ENCODE results near the gene PEAK1.

The PEAK1 gene

DNA sequence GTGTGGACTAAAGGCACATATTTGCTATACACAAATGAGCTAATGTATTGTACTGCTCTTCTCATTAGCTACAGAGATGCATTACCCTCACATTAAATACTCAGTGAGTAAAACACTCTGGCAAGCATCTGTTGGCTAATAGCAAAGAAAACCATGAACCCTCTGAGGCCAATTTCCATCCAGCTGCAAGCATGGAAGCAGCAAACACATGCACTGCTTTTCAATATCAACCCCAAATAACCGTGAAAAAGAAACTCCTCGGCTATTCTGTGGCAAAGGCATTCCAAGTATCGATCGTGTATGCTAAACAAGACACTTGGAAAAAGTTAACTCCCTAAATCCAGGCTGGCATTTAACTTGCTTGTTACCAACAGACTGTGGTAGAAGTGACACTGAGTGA is 67.0 kb downstream of the PEAK1 start:
- no peak for DNase-seq (ENCODE audit: low read depth)
- no peak for TF ChIP-seq CTCF (IDR thresholded peaks at IDR 0.05; ENCODE audit: insufficient read depth, low read depth, low read length, missing control alignments)
- no peak overlapping the region for H3K4me3 ChIP-seq (ENCODE audit: low read length)

- no peak for DNase-seq (ENCODE audit: low read depth)
- no peak for TF ChIP-seq CTCF (IDR thresholded peaks at IDR 0.05; ENCODE audit: insufficient read depth, low read depth, low read length, missing control alignments)
- H3K4me3 ChIP-seq (ENCODE audit: low read length), result no peak overlapping the region
Measured at GRCh38 chr15:77350792-77351191, 69.1 kb downstream of the PEAK1 start.

DNA sequence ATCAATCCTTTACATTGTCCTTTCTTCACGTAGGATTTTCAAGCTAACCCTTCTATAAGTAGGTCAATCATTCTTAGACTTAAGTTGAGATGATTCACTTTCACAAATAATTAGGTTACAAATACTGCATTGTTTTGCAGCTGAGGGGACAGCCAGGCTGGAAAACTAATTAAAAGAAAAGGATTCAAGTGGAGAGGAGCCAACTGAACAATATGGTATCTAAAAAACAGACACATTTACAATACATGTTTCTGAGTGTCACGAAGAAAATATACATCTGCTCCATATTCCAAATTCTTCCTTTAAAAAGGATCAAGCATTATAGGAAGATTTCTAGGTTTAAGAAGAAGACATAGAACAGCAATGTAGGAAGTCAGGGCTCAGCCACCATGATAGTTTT is 70.2 kb downstream of the PEAK1 start:
- H3K4me3 ChIP-seq (ENCODE audit: low read length), result no peak overlapping the region
- TF ChIP-seq CTCF (IDR thresholded peaks at IDR 0.05; ENCODE audit: insufficient read depth, low read depth, low read length, missing control alignments), result no peak
- no peak for DNase-seq (ENCODE audit: low read depth)

DNA sequence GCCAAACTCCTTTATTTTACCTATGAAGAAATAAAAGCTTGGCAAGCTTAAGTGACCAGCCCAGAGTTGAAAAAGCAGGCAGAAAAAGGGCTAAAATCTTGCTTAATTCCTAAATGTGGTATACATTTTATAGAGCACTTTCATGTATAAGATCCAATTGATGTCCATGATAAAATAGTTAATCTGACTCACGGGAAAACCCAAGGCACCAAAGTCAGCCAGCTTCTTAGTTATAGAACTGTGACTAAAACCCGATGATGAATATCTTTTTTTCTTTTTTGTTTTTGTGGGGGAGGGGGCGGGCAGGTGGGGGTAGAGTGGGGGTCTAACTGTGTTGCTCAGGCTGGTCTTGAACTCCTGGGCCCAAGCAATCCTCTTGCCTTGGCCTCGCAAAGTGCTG is 71.4 kb downstream of the PEAK1 start:
- TF ChIP-seq CTCF (IDR thresholded peaks at IDR 0.05; ENCODE audit: insufficient read depth, low read depth, low read length, missing control alignments), result no peak
- no peak overlapping the region for H3K4me3 ChIP-seq (ENCODE audit: low read length)
- DNase-seq (ENCODE audit: low read depth), result no peak

DNA sequence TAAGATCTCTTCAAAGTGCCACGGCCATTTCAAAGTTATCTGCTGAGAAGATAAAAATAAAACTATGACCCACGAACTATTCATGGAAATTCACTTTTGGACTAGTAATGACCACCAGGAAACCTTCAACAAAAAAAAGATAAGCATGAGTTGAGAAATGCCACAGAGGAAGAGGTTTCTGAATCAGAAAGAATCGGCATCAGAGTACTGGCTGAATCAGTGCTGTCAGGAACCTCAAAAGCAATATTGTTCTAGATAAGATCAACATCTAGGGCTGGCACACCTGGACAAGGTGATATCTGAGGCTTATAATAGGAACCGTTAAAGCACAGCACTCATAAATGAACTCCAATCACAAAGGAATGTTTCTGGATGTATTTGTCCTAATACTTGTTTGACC is 72.7 kb downstream of the PEAK1 start:
- no peak for DNase-seq (ENCODE audit: low read depth)
- no peak for TF ChIP-seq CTCF (IDR thresholded peaks at IDR 0.05; ENCODE audit: insufficient read depth, low read depth, low read length, missing control alignments)
- no peak overlapping the region for H3K4me3 ChIP-seq (ENCODE audit: low read length)

GRCh38 chr15:77346245-77347036 is 73.5 kb downstream of the PEAK1 start:
- TF ChIP-seq CTCF (IDR thresholded peaks at IDR 0.05; ENCODE audit: insufficient read depth, low read depth, low read length, missing control alignments), result no peak
- H3K4me3 ChIP-seq (ENCODE audit: low read length), result no peak overlapping the region
- DNase-seq (ENCODE audit: low read depth), result no peak

DNA sequence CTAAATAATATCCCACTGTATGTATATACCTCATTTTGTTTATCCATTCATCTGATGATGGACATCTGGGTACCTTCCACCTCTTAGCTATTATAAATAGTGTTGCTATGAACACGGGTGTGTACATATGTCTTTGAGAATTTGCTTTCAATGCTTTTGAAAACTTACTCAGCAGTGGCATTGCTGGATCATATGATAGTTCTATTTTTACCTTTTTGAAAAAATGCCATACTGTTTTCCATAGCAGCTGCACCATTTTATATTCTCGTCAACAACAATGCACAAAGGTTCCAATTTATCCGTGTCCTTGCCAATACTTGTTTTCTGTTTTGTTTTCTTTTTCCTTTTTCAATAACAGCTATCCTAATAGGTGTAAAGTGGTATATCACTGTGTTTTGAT is 77.1 kb downstream of the PEAK1 start:
- no peak overlapping the region for H3K4me3 ChIP-seq (ENCODE audit: low read length)
- TF ChIP-seq CTCF (IDR thresholded peaks at IDR 0.05; ENCODE audit: insufficient read depth, low read depth, low read length, missing control alignments), result no peak
- DNase-seq (ENCODE audit: low read depth), result no peak

All from epithelial cell of esophagus (primary cell).